ENCODE data around the gene FICD.

The FICD gene

GRCh38 chr12:108566452-108566851, 51.4 kb downstream of the FICD start:
- ChIA-PET CTCF (interaction anchor here (1.7 kb wide), 1 partner anchor 52 kb away, joined by 4 read pairs; no protein-coding TSS in a partner anchor), POLR2A (no interaction called here)
- no peak for DNase-seq (ENCODE audit: extremely low spot score)
- no peak for TF ChIP-seq NFRKB (IDR thresholded peaks at IDR 0.05)
- TF ChIP-seq LEF1 (IDR thresholded peaks at IDR 0.05; ENCODE audit: borderline replicate concordance): no peak
- no peak for TF ChIP-seq ZNF384 (IDR thresholded peaks at IDR 0.05)
- no peak for TF ChIP-seq BHLHE40 (IDR thresholded peaks at IDR 0.05; ENCODE audit: borderline replicate concordance)
- no peak for TF ChIP-seq ARNT (IDR thresholded peaks at IDR 0.05)
- no peak for TF ChIP-seq L3MBTL2 (conservative IDR thresholded peaks at IDR 0.05)
- TF ChIP-seq PKNOX1 (IDR thresholded peaks at IDR 0.05): no peak
- no peak for TF ChIP-seq ELF4 (IDR thresholded peaks at IDR 0.05)
- no peak for TF ChIP-seq HDGF (IDR thresholded peaks at IDR 0.05; ENCODE audit: borderline replicate concordance)
- TF ChIP-seq FOXA1 (IDR thresholded peaks at IDR 0.05): no peak

DNA sequence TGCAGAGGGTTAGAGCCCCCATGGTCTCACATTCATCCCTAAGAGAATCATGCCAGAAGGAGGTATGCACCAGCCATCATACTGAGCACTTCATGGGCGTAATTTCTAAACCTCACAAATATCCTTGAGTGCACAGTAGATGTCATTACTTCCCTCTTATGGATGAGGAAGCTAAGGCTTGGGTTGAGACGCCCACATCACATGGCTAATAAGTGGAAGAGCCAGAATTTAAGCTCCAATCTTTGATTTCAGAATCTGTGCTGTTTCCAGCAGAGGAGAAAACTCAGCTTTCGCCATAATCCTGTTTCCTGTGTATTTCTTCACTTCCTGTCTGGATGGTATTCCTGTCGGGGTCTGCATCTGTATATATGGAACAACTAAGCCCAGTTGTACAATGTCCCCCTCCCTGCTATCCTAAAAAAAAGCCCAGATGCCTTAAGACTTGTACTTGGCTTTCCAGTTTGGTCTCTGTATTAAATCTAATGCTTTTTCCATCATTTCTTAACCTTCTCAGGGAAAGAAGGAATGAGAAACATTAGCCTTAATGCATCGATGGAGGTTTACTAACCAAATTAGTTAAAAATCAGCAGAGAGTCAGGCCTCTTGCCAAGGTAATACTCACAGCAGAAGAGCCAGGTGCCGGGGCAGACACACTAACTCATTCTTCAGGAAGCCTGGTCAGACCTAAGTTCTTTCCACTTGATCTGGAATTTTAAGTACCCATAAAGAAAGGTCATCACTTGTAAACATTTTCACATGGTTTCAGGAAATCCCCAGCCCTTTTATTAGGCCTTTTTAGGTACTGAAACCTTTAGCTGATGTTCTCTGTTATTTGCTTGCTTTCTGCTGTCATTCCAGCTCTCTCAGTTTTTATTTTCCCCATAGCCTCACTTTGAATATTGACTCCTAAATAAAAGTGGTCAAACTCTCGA, 52.6 kb downstream of the FICD start:
- ChIA-PET CTCF (interaction anchor here (1.2 kb wide), 2 partner anchors 50 to 52 kb away, joined by 3 read pairs; no protein-coding TSS in a partner anchor), POLR2A (interaction anchor here (1.5 kb wide), 1 partner anchor 8 kb away, joined by 3 read pairs; no protein-coding TSS in a partner anchor)
- DNase-seq (ENCODE audit: extremely low spot score): no peak
- TF ChIP-seq SP1 (IDR thresholded peaks at IDR 0.05) (no peak), ELF4 (IDR thresholded peaks at IDR 0.05) (no peak), ARNT (IDR thresholded peaks at IDR 0.05) (no peak), FOXK2 (IDR thresholded peaks at IDR 0.05) (no peak), PKNOX1 (IDR thresholded peaks at IDR 0.05) (no peak), BHLHE40 (IDR thresholded peaks at IDR 0.05; ENCODE audit: borderline replicate concordance) (no peak), TARDBP (IDR thresholded peaks at IDR 0.05) (no peak), FOXA1 (IDR thresholded peaks at IDR 0.05) (no peak), HDGF (IDR thresholded peaks at IDR 0.05; ENCODE audit: borderline replicate concordance) (no peak), ZNF384 (IDR thresholded peaks at IDR 0.05) (no peak), NFRKB (IDR thresholded peaks at IDR 0.05) (no peak), LEF1 (IDR thresholded peaks at IDR 0.05; ENCODE audit: borderline replicate concordance) (no peak), CTBP1 (IDR thresholded peaks at IDR 0.05; ENCODE audit: borderline replicate concordance) (no peak), FOXM1 (IDR thresholded peaks at IDR 0.05; ENCODE audit: borderline replicate concordance) (no peak), L3MBTL2 (conservative IDR thresholded peaks at IDR 0.05) (no peak), SUZ12 (IDR thresholded peaks at IDR 0.05) (no peak)

DNA sequence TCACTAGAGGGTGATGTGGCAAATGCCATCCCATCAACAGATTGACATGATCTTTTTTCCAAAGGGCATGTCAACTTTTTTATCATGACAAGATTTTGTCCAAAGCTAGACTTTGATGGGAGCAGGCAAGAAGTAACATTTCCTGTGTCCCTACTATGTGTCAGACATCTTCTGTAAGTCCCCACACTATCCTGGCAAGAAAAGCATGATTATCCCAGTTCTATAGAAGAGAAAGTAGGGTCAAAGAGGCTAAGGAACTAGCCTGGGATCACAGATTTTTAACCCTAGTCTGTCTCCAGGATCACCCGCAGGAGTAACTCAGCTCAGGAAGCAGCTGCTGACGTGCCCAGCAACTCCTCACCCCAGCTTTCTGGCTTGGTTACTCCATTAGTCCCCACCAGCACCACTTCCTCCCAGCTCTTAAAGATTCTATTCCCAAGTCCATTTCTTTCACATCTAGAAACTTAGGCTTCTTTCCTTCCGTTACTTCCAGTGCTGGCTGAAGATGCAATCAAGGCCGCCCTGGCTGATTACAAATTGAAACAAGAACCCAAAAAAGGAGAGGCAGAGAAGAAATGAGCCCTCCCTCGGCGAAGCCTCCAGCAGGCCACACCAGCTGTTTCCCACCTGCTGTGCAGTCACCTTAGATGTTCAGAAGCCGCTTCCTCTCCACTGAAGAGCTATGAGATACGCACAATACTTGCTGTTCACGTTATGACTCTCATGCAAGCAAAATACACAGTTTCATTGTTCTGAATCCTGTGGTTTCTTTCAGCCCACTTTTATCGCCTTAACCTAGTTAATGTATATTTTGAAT, 53.5 kb downstream of the FICD start:
- POLR2A ChIA-PET: interaction anchor here (1.5 kb wide), 1 partner anchor 9 kb away, joined by 3 read pairs; no protein-coding TSS in a partner anchor
- TF ChIP-seq BHLHE40 (IDR thresholded peaks at IDR 0.05; ENCODE audit: borderline replicate concordance) (no peak), PKNOX1 (IDR thresholded peaks at IDR 0.05) (no peak), FOXA1 (IDR thresholded peaks at IDR 0.05) (no peak), SUZ12 (IDR thresholded peaks at IDR 0.05) (no peak), TARDBP (IDR thresholded peaks at IDR 0.05) (no peak), L3MBTL2 (conservative IDR thresholded peaks at IDR 0.05) (no peak), FOXM1 (IDR thresholded peaks at IDR 0.05; ENCODE audit: borderline replicate concordance) (no peak), LEF1 (IDR thresholded peaks at IDR 0.05; ENCODE audit: borderline replicate concordance) (no peak), CTBP1 (IDR thresholded peaks at IDR 0.05; ENCODE audit: borderline replicate concordance) (no peak), ARNT (IDR thresholded peaks at IDR 0.05) (no peak), FOXK2 (IDR thresholded peaks at IDR 0.05) (no peak), ELF4 (IDR thresholded peaks at IDR 0.05) (no peak), HDGF (IDR thresholded peaks at IDR 0.05; ENCODE audit: borderline replicate concordance) (no peak), NFRKB (IDR thresholded peaks at IDR 0.05) (no peak), SP1 (IDR thresholded peaks at IDR 0.05) (no peak), ZNF384 (IDR thresholded peaks at IDR 0.05) (no peak)
- CTCF ChIA-PET: interaction anchor here (1.2 kb wide), 1 partner anchor 49 kb away, joined by 3 read pairs; no protein-coding TSS in a partner anchor
- no peak for DNase-seq (ENCODE audit: extremely low spot score)
